PC-3 (cell line): ENCODE data around the gene HMSD.

Experiments used
- CTCF ChIP-seq: fragments of 300-600 bp; sonication (generic); conservative IDR thresholded peaks from 2 replicates; pipeline ENCODE4 v1.5.1; 2017; ENCODE audit warnings: antibody characterized with exemption, low read depth, mild to moderate bottlenecking, low read length
- EZH2 ChIP-seq: fragments of 300-600 bp; sonication (generic); IDR thresholded peaks from one replicate; pipeline ENCODE4 v1.6.1; 2017; ENCODE audit warnings: antibody characterized with exemption, mild to moderate bottlenecking, low read length; ENCODE audit not compliant: unreplicated experiment
- EZH2phosphoT487 ChIP-seq: fragments of 300-600 bp; sonication (generic); IDR thresholded peaks from 2 replicates; pipeline ENCODE4 v1.6.1; 2018; ENCODE audit warnings: mild to moderate bottlenecking, antibody characterized with exemption, low read length, borderline replicate concordance

- TF ChIP-seq CTCF (peak; percentile 85), EZH2 (no peak), EZH2phosphoT487 (no peak)
Measured at GRCh38 chr18:63963615-63964256, 14.6 kb downstream of the HMSD start.
